SK-N-SH treated with all-trans-retinoic acid at 6 μM for 48 hours (cell line): ENCODE data around the gene PDE7B.
A peak's percentile ranks its signal among the peaks of the same experiment; 100 is the strongest.

Experiments
- ATAC-seq: fragments of 200-7000 bp; cut with Tn5 transposase; 3 replicates; pipeline ENCODE4 v1.9.1; 2020; ENCODE audit warnings: mild to moderate bottlenecking, moderate library complexity
- ARNTL ChIP-seq: fragments of 450-650 bp; formaldehyde crosslinking; IDR thresholded peaks from 2 replicates; pipeline ENCODE4 v1.5.0; 2020; ENCODE audit warnings: low read depth, mild to moderate bottlenecking, moderate library complexity, borderline replicate concordance
- BACH2 ChIP-seq: fragments of 250-450 bp; sonication (Bioruptor Pico); IDR thresholded peaks from 2 replicates; pipeline ENCODE4 v1.9.0; 2021; ENCODE audit warnings: mild to moderate bottlenecking, borderline replicate concordance
- CREB5 ChIP-seq: fragments of 250-450 bp; sonication (Bioruptor Pico); IDR thresholded peaks from 2 replicates; pipeline ENCODE4 v1.5.1; 2020; ENCODE audit warnings: low read depth, mild to moderate bottlenecking, moderate library complexity
- CSDC2 ChIP-seq: fragments of 250-450 bp; sonication (Bioruptor Pico); IDR thresholded peaks from 2 replicates; pipeline ENCODE4 v1.5.0; 2020; ENCODE audit warnings: mild to moderate bottlenecking, moderate library complexity
- CSRNP3 ChIP-seq: fragments of 250-450 bp; sonication (Bioruptor Pico); IDR thresholded peaks from 2 replicates; pipeline ENCODE4 v1.5.1; 2021; ENCODE audit warnings: mild to moderate bottlenecking, moderate library complexity
- ESRRG ChIP-seq: fragments of 250-450 bp; sonication (Bioruptor Pico); IDR thresholded peaks from 2 replicates; pipeline ENCODE4 v1.6.1; 2021; ENCODE audit warnings: mild to moderate bottlenecking
- GLIS3 ChIP-seq: fragments of 250-450 bp; sonication (Bioruptor Pico); IDR thresholded peaks from 2 replicates; pipeline ENCODE4 v1.5.0; 2020; ENCODE audit warnings: mild to moderate bottlenecking, moderate library complexity
- ISL1 ChIP-seq: fragments of 250-450 bp; sonication (Bioruptor Pico); IDR thresholded peaks from 2 replicates; pipeline ENCODE4 v2.1.2; 2022; ENCODE audit warnings: mild to moderate bottlenecking, moderate library complexity
- OSR1 ChIP-seq: fragments of 250-450 bp; sonication (Bioruptor Pico); IDR thresholded peaks from 2 replicates; pipeline ENCODE4 v1.8.0; 2022; ENCODE audit warnings: moderate library complexity, mild to moderate bottlenecking, inconsistent platforms
- PATZ1 ChIP-seq: fragments of 250-450 bp; sonication (Bioruptor Pico); IDR thresholded peaks from 2 replicates; pipeline ENCODE4 v1.8.0; 2020; ENCODE audit warnings: mild to moderate bottlenecking, moderate library complexity, borderline replicate concordance
- POU6F1 ChIP-seq: fragments of 250-450 bp; sonication (Bioruptor Pico); IDR thresholded peaks from 2 replicates; pipeline ENCODE4 v1.8.0; 2021; ENCODE audit warnings: low read depth, mild to moderate bottlenecking, moderate library complexity, borderline replicate concordance
- PPARA ChIP-seq: fragments of 250-450 bp; sonication (Bioruptor Pico); IDR thresholded peaks from 2 replicates; pipeline ENCODE4 v1.5.0; 2020; ENCODE audit warnings: mild to moderate bottlenecking, borderline replicate concordance
- RARB ChIP-seq: fragments of 250-450 bp; sonication (Bioruptor Pico); IDR thresholded peaks from 2 replicates; pipeline ENCODE4 v1.8.0; 2021; ENCODE audit warnings: mild to moderate bottlenecking, moderate library complexity
- SNAI2 ChIP-seq: fragments of 250-450 bp; sonication (Bioruptor Pico); IDR thresholded peaks from 2 replicates; pipeline ENCODE4 v1.5.0; 2020; ENCODE audit warnings: mild to moderate bottlenecking, moderate library complexity
- TCF4 ChIP-seq: fragments of 250-450 bp; sonication (Bioruptor Pico); IDR thresholded peaks from 2 replicates; pipeline ENCODE4 v1.8.0; 2021; ENCODE audit warnings: mild to moderate bottlenecking, moderate library complexity, borderline replicate concordance
- TOX ChIP-seq: fragments of 250-450 bp; sonication (Bioruptor Pico); IDR thresholded peaks from 2 replicates; pipeline ENCODE4 v1.8.0; 2021; ENCODE audit warnings: mild to moderate bottlenecking, moderate library complexity, borderline replicate concordance
- TSHZ2 ChIP-seq: fragments of 250-450 bp; sonication (Bioruptor Pico); IDR thresholded peaks from 2 replicates; pipeline ENCODE4 v1.5.0; 2020; ENCODE audit warnings: mild to moderate bottlenecking, moderate library complexity
- ZC3H10 ChIP-seq: fragments of 250-450 bp; sonication (Bioruptor Pico); IDR thresholded peaks from 2 replicates; pipeline ENCODE4 v1.5.1; 2021; ENCODE audit warnings: mild to moderate bottlenecking, moderate library complexity
- ZFP3 ChIP-seq: fragments of 250-450 bp; sonication (Bioruptor Pico); IDR thresholded peaks from 2 replicates; pipeline ENCODE4 v1.5.0; 2020; ENCODE audit warnings: mild to moderate bottlenecking, moderate library complexity
- ZFP30 ChIP-seq: fragments of 450-650 bp; formaldehyde crosslinking; IDR thresholded peaks from 2 replicates; pipeline ENCODE4 v1.5.0; 2022; ENCODE audit warnings: mild to moderate bottlenecking, moderate library complexity
- ZNF565 ChIP-seq: fragments of 450-650 bp; formaldehyde crosslinking; conservative IDR thresholded peaks from 2 replicates; pipeline ENCODE4 v1.5.0; 2020; ENCODE audit warnings: low read depth, mild to moderate bottlenecking, moderate library complexity
- ZNF70 ChIP-seq: fragments of 450-650 bp; formaldehyde crosslinking; IDR thresholded peaks from 2 replicates; pipeline ENCODE4 v1.5.0; 2020; ENCODE audit warnings: mild to moderate bottlenecking, moderate library complexity
- ZNF8 ChIP-seq: fragments of 450-650 bp; formaldehyde crosslinking; IDR thresholded peaks from 2 replicates; pipeline ENCODE4 v1.5.0; 2020; ENCODE audit warnings: mild to moderate bottlenecking, moderate library complexity

Gene PDE7B

GRCh38 chr6:135904666-135905065 is 53.2 kb downstream of the PDE7B start:
- no peak for TF ChIP-seq ZNF565
- no peak for TF ChIP-seq BACH2
- no peak for TF ChIP-seq PATZ1
- TF ChIP-seq ZNF8, result no peak
- no peak for TF ChIP-seq TCF4 (CRISPR knock-in tag)
- no peak for TF ChIP-seq TSHZ2 (CRISPR knock-in tag)
- no peak for TF ChIP-seq CSRNP3 (CRISPR knock-in tag)
- no peak for TF ChIP-seq PPARA (CRISPR knock-in tag)
- no peak for TF ChIP-seq TOX (CRISPR knock-in tag)
- TF ChIP-seq ZFP30, result no peak
- TF ChIP-seq ARNTL (CRISPR knock-in tag), result no peak
- TF ChIP-seq ZNF70, result no peak
- TF ChIP-seq ISL1 (CRISPR knock-in tag), result no peak
- TF ChIP-seq RARB (CRISPR knock-in tag), result no peak
- no peak for TF ChIP-seq ZFP3 (CRISPR knock-in tag)
- TF ChIP-seq ZC3H10 (CRISPR knock-in tag), result no peak
- no peak for TF ChIP-seq SNAI2 (CRISPR knock-in tag)
- no peak for TF ChIP-seq POU6F1 (CRISPR knock-in tag)
- no peak for TF ChIP-seq GLIS3
- no peak for TF ChIP-seq ESRRG (CRISPR knock-in tag)
- peak; percentile 55 for ATAC-seq

GRCh38 chr6:135905604-135906300 is 54.3 kb downstream of the PDE7B start:
- ATAC-seq, result no peak
- TF ChIP-seq ZFP3 (CRISPR knock-in tag), result no peak
- TF ChIP-seq POU6F1 (CRISPR knock-in tag), result no peak
- no peak for TF ChIP-seq ESRRG (CRISPR knock-in tag)
- TF ChIP-seq TCF4 (CRISPR knock-in tag), result no peak
- TF ChIP-seq BACH2, result no peak
- no peak for TF ChIP-seq CREB5 (CRISPR knock-in tag)
- no peak for TF ChIP-seq RARB (CRISPR knock-in tag)
- TF ChIP-seq OSR1 (CRISPR knock-in tag), result no peak
- TF ChIP-seq CSDC2 (CRISPR knock-in tag), result no peak
- no peak for TF ChIP-seq ZFP30
- no peak for TF ChIP-seq TSHZ2 (CRISPR knock-in tag)
- TF ChIP-seq GLIS3, result no peak
- TF ChIP-seq PATZ1, result no peak
- no peak for TF ChIP-seq ZNF8
- no peak for TF ChIP-seq ARNTL (CRISPR knock-in tag)
